GM12874 (cell line): ENCODE results near the gene PKD1L1.

Source experiments
- TF ChIP-seq, protein P1 (sequence below): IDR thresholded peaks from 2 replicates; pipeline ENCODE4 v1.5.1; 2011; ENCODE audit warnings: low read depth, mild to moderate bottlenecking, control low read depth, low read length, moderate library complexity; ENCODE audit not compliant: insufficient read depth

PKD1L1 gene

DNA sequence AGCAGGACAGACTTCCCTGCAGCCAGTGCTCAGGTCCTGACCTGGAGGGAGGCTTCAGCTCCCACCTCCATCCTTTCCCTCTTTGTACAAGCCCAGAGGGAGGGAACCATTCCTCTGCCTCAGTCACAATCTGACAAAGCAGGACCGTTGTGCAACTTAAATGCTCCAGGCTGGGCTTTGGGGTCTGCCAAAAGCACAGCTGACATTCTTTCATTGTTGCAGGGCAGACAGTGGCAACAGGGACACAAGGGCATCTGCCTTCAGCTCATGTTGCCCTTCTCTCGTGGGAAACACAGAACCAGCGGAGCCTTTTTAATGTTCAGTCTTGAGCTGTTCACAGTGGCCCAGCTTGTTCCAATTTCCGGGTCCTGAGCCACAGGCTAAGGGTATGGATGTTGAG is 210.7 kb downstream of the PKD1L1 start:
- TF ChIP-seq, protein P1, sequence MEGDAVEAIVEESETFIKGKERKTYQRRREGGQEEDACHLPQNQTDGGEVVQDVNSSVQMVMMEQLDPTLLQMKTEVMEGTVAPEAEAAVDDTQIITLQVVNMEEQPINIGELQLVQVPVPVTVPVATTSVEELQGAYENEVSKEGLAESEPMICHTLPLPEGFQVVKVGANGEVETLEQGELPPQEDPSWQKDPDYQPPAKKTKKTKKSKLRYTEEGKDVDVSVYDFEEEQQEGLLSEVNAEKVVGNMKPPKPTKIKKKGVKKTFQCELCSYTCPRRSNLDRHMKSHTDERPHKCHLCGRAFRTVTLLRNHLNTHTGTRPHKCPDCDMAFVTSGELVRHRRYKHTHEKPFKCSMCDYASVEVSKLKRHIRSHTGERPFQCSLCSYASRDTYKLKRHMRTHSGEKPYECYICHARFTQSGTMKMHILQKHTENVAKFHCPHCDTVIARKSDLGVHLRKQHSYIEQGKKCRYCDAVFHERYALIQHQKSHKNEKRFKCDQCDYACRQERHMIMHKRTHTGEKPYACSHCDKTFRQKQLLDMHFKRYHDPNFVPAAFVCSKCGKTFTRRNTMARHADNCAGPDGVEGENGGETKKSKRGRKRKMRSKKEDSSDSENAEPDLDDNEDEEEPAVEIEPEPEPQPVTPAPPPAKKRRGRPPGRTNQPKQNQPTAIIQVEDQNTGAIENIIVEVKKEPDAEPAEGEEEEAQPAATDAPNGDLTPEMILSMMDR: no peak

DNA sequence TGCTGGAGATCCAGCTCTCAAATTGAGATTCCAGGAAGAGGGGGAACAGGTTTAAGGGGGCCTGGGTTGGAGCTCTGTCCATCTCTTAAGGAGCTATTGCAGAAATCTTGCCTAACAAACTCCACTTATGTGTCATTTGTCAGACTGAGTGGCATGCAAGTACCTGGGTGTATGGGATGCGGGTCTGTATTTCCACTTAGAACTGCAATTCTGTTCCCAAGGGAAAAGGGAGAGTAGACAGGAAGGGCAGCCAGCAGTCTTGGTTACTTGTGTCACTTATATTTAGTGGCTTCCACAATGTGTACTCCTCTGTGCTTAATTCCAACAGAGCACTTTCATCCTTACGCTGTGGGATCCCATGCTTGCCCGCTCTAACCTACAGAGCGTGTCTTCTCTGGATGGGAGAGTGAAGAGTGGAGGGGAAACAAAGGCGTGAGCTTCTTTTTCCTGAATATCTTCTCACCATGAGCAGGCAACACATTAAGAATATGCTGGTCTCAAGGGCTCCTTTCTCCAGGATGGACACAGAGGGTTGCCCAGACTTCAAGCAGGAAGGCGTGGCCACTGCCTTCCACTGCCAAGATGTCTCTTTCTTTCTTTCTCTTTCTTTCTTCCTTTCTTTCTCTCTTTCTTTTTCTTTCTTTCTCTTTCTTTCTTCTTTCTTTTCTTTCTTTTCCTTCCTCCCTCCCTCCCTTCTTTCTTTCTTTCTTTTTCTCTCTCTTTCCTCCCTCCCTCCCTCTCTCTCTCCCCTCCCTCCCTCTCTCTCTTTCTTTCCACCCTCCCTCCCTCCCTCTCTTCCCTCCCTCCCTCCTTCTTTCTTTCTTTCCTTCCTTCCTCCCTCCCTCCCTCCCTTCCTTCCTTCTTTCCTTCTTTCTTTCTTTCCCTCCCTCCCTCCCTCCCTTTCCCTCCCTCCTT is 212.6 kb downstream of the PKD1L1 start:
- TF ChIP-seq, protein P1: no peak

- TF ChIP-seq, protein P1: no peak
These were observed 213.3 kb downstream of the PKD1L1 start for GRCh38 chr7:47734949-47735291.

GRCh38 chr7:47734287-47734948 is 213.8 kb downstream of the PKD1L1 start:
- TF ChIP-seq, protein P1: no peak

DNA sequence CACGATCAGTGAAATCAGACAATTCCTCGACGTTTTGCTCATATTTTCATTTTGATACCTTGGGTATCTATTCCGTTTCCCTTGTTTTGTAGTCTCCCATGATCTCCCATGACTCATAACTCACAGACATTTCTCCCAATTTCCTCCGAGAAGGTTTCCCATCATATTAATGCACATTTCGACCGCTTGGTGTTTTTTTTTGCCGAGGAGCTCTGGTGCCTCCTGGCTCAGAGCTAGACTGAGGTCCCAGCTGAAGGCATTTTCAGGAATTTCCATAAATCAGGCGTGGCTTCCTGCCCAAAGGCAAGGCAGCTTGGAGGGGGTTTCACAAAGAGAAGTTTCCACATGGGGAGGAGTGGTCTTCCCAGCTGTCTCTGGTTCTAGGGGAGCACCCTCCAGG is 218.1 kb downstream of the PKD1L1 start:
- TF ChIP-seq, protein P1: no peak

- TF ChIP-seq, protein P1: no peak
These were observed 222.1 kb downstream of the PKD1L1 start for GRCh38 chr7:47726047-47726726.
